Hepatocyte (in vitro differentiated cells): ENCODE measurements around the gene CENPC.

Source experiments
- CTCF ChIP-seq: fragments of 200-600 bp; sonication (generic); IDR thresholded peaks from 2 replicates; pipeline ENCODE4 v1.5.1; 2016; ENCODE audit warnings: antibody characterized with exemption, mild to moderate bottlenecking; ENCODE audit not compliant: poor library complexity
- EZH2 ChIP-seq: fragments of 200-600 bp; sonication (generic); IDR thresholded peaks from 2 replicates; pipeline ENCODE4 v1.6.1; 2016; ENCODE audit warnings: antibody characterized with exemption, mild to moderate bottlenecking, borderline replicate concordance
- EZH2phosphoT487 ChIP-seq: fragments of 200-600 bp; sonication (generic); IDR thresholded peaks from one replicate; pipeline ENCODE4 v1.6.1; 2018; ENCODE audit warnings: antibody characterized with exemption, mild to moderate bottlenecking, low read depth, moderate library complexity; ENCODE audit not compliant: unreplicated experiment, severe bottlenecking

- TF ChIP-seq CTCF (no peak), EZH2 (no peak), EZH2phosphoT487 (no peak)
These were observed 74.4 kb downstream of the CENPC start for GRCh38 chr4:67470871-67471270.
